GM23338 (cell line): ENCODE measurements around the gene ABL1. TPM values are rescaled to one million over a fixed set of nuclear protein-coding genes. Genes with fewer than 3 reads are reported as not detected.

ENCODE experiments used
- ATAC-seq: fragments of 200-7000 bp; cut with Tn5 transposase; 3 replicates; pipeline ENCODE4 v1.9.1; 2020
- DNase-seq: peaks from one replicate; pipeline ENCODE4 v3.0.0-alpha.2; 2015; ENCODE audit warnings: low spot score
- H2AFZ ChIP-seq: fragments of 200-600 bp; sonication (generic); 2 replicates; pipeline ENCODE4 v1.8.0; 2016; ENCODE audit warnings: antibody characterized with exemption, mild to moderate bottlenecking, moderate library complexity
- H3F3A ChIP-seq: fragments of 200-600 bp; sonication (generic); replicated peaks from 2 replicates; pipeline ENCODE4 v1.8.0; 2017; ENCODE audit warnings: antibody characterized with exemption, mixed run types, low read depth
- H3K27ac ChIP-seq: fragments of 200-600 bp; sonication (generic); 2 replicates; pipeline ENCODE4 v1.6.1; 2016; ENCODE audit warnings: low read depth
- H3K27me3 ChIP-seq: fragments of 200-600 bp; sonication (generic); 2 replicates; pipeline ENCODE4 v1.8.0; 2016; ENCODE audit warnings: mild to moderate bottlenecking, mixed run types, moderate library complexity; ENCODE audit not compliant: insufficient read depth
- H3K36me3 ChIP-seq: fragments of 200-600 bp; sonication (generic); 2 replicates; pipeline ENCODE4 v1.8.0; 2016; ENCODE audit warnings: mild to moderate bottlenecking; ENCODE audit not compliant: insufficient read depth
- H3K4me1 ChIP-seq: fragments of 200-600 bp; sonication (generic); 2 replicates; pipeline ENCODE4 v1.8.0; 2016; ENCODE audit warnings: mild to moderate bottlenecking, moderate library complexity; ENCODE audit not compliant: insufficient read depth
- H3K4me2 ChIP-seq: fragments of 200-600 bp; sonication (generic); 2 replicates; pipeline ENCODE4 v1.7.1; 2017; ENCODE audit warnings: mixed run types
- H3K4me3 ChIP-seq: fragments of 200-600 bp; sonication (generic); 2 replicates; pipeline ENCODE4 v1.6.1; 2016; ENCODE audit warnings: mixed run types
- H3K79me2 ChIP-seq: fragments of 200-600 bp; sonication (generic); replicated peaks from 2 replicates; pipeline ENCODE4 v1.8.0; 2017; ENCODE audit warnings: mild to moderate bottlenecking; ENCODE audit not compliant: insufficient read depth
- H3K9me2 ChIP-seq: fragments of 200-600 bp; sonication (generic); 2 replicates; pipeline ENCODE4 v1.8.0; 2017; ENCODE audit not compliant: insufficient read depth
- H4K20me1 ChIP-seq: fragments of 200-600 bp; sonication (generic); replicated peaks from 2 replicates; pipeline ENCODE4 v1.8.0; 2017; ENCODE audit warnings: mild to moderate bottlenecking; ENCODE audit not compliant: insufficient read depth
- H3K27ac Mint-ChIP-seq: 2 replicates; pipeline ENCODE4 v1.8.0; 2020; ENCODE audit warnings: inconsistent platforms, mild to moderate bottlenecking, moderate library complexity, mixed read lengths
- H3K27me3 Mint-ChIP-seq: 3 replicates; pipeline ENCODE4 v1.8.0; 2022; ENCODE audit warnings: low read depth, mild to moderate bottlenecking, moderate library complexity, mixed read lengths, inconsistent platforms; ENCODE audit not compliant: insufficient read depth, poor library complexity
- H3K36me3 Mint-ChIP-seq: 3 replicates; pipeline ENCODE4 v1.8.0; 2021; ENCODE audit warnings: low read depth, mild to moderate bottlenecking, inconsistent platforms, moderate library complexity, mixed read lengths
- H3K4me1 Mint-ChIP-seq: 3 replicates; pipeline ENCODE4 v1.8.0; 2020; ENCODE audit warnings: mild to moderate bottlenecking, inconsistent platforms, mixed read lengths
- H3K4me3 Mint-ChIP-seq: 3 replicates; pipeline ENCODE4 v1.8.0; 2021; ENCODE audit warnings: moderate library complexity, mild to moderate bottlenecking, inconsistent platforms, mixed read lengths
- H3K9me3 Mint-ChIP-seq: 3 replicates; pipeline ENCODE4 v1.8.0; 2020; ENCODE audit warnings: moderate library complexity, mild to moderate bottlenecking, inconsistent platforms, mixed read lengths
- CREB1 ChIP-seq: fragments of 250-450 bp; sonication (Bioruptor Pico); IDR thresholded peaks from 2 replicates; pipeline ENCODE4 v1.5.0; 2020; ENCODE audit warnings: low read depth, mild to moderate bottlenecking, moderate library complexity
- EZH2 ChIP-seq: fragments of 200-600 bp; sonication (generic); IDR thresholded peaks from one replicate; pipeline ENCODE4 v1.8.0; 2017; ENCODE audit warnings: antibody characterized with exemption, mild to moderate bottlenecking, low read depth; ENCODE audit not compliant: unreplicated experiment
- EZH2phosphoT487 ChIP-seq: fragments of 200-600 bp; sonication (generic); IDR thresholded peaks from one replicate; pipeline ENCODE4 v1.8.1; 2018; ENCODE audit warnings: antibody characterized with exemption; ENCODE audit not compliant: unreplicated experiment
- JUNB ChIP-seq: IDR thresholded peaks from one replicate; pipeline ENCODE4 v1.6.1; 2016; ENCODE audit warnings: antibody characterized with exemption; ENCODE audit not compliant: unreplicated experiment
- NANOG ChIP-seq: IDR thresholded peaks from 2 replicates; pipeline ENCODE4 v1.6.1; 2016; ENCODE audit warnings: antibody characterized with exemption, borderline replicate concordance
- POLR2AphosphoS5 ChIP-seq: IDR thresholded peaks from 2 replicates; pipeline ENCODE4 v1.6.1; 2016; ENCODE audit warnings: antibody characterized with exemption, low read depth
- STAT1 ChIP-seq: IDR thresholded peaks from one replicate; pipeline ENCODE4 v1.6.1; 2016; ENCODE audit warnings: antibody characterized with exemption; ENCODE audit not compliant: unreplicated experiment
- ZNF114 ChIP-seq: fragments of 250-450 bp; sonication (Bioruptor Pico); IDR thresholded peaks from 2 replicates; pipeline ENCODE4 v1.5.0; 2020; ENCODE audit warnings: mild to moderate bottlenecking, moderate library complexity
- ZNF462 ChIP-seq: fragments of 250-450 bp; sonication (Bioruptor Pico); IDR thresholded peaks from 2 replicates; pipeline ENCODE4 v1.5.0; 2020; ENCODE audit warnings: mild to moderate bottlenecking, moderate library complexity
- polyA plus RNA-seq: library from polyadenylated mRNA; unstranded; fragments of >200 nt; fragmentation: Nextera tagmentation; extraction: Ambion mirVana; gene quantifications from 2 replicates; pipeline ENCODE4 v1.2.1, GENCODE V29; 2016
- total RNA-seq: library from RNA; depleted of rRNA; stranded (reverse); fragments of >200 nt; shearing (Covaris generic); gene quantifications from 2 replicates; pipeline ENCODE4 v1.2.3, GENCODE V29; 2014
- TF ChIP-seq, protein P1 (sequence below), 2 experiments: fragments of 200-600 bp in 1 of 2; sonication (generic) in 1 of 2; conservative IDR thresholded peaks; 2 replicates each; pipeline versions ENCODE4 v1.5.1 to v1.6.1; 2016 to 2017; ENCODE audit warnings: antibody characterized with exemption in 2 of 2, low read depth in 2 of 2, mild to moderate bottlenecking in 2 of 2, moderate library complexity in 1 of 2

The ABL1 gene
- total and polyA plus RNA-seq, 2 experiments from 2014 or later, result 20.7 to 85.1 TPM

DNA sequence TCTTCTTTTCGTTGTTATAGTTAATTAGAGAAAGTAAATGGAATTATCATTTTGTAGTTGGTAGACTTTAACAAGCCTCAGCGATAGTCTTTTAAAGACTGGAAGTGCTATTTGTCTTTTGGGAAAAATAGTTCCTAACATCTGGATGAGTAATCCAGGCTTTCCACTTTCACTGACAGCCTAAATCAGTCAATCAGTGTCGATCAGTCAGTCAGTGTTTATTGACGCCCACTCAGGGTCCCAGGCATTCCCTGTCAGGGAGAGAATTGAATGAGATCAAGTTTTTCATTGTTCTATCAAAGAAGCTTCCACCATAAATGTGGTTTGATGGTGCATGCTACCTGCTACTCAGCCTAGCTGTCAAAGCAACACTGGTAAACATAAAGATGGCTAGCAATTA lies 2.6 kb downstream of the ABL1 start:
- H2AFZ ChIP-seq, result no peak overlapping the region
- H3K27me3 Mint-ChIP-seq, result peaks cover 20% of the 10 kb centered on the region
- H3K4me1 Mint-ChIP-seq, result peaks cover 66% of the 10 kb centered on the region
- H3F3A ChIP-seq, result peaks cover 9% of the 10 kb centered on the region; the same call in 1 of the 2 replicates
- peaks cover 90% of the 10 kb centered on the region for H3K79me2 ChIP-seq
- peak overlapping the region; percentile 99 for H3K4me2 ChIP-seq
- peaks cover 64% of the 10 kb centered on the region for H3K4me1 ChIP-seq
- DNase-seq (no peak), ATAC-seq (no peak)
- H3K9me2 ChIP-seq, result no peaks in the 10 kb centered on the region
- no peak overlapping the region for H3K27ac ChIP-seq
- H3K4me3 ChIP-seq, result peak overlapping the region; percentile 95
- H3K9me3 Mint-ChIP-seq, result no peaks in the 10 kb centered on the region
- no peaks in the 10 kb centered on the region for H3K27me3 ChIP-seq
- peaks cover 27% of the 10 kb centered on the region for H4K20me1 ChIP-seq
- H3K4me3 Mint-ChIP-seq, result peak overlapping the region; percentile 92; the same call in 2 of the 3 replicates
- H3K36me3 ChIP-seq, result no peaks in the 10 kb centered on the region
- no peak for TF ChIP-seq ZNF114
- TF ChIP-seq, protein P1, sequence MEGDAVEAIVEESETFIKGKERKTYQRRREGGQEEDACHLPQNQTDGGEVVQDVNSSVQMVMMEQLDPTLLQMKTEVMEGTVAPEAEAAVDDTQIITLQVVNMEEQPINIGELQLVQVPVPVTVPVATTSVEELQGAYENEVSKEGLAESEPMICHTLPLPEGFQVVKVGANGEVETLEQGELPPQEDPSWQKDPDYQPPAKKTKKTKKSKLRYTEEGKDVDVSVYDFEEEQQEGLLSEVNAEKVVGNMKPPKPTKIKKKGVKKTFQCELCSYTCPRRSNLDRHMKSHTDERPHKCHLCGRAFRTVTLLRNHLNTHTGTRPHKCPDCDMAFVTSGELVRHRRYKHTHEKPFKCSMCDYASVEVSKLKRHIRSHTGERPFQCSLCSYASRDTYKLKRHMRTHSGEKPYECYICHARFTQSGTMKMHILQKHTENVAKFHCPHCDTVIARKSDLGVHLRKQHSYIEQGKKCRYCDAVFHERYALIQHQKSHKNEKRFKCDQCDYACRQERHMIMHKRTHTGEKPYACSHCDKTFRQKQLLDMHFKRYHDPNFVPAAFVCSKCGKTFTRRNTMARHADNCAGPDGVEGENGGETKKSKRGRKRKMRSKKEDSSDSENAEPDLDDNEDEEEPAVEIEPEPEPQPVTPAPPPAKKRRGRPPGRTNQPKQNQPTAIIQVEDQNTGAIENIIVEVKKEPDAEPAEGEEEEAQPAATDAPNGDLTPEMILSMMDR (conservative IDR thresholded peaks at IDR 0.05; ENCODE audit: low read depth in 2 of 2), result no peak
- peaks cover 3% of the 10 kb centered on the region; the same call in 1 of the 3 replicates for H3K36me3 Mint-ChIP-seq
- no peak overlapping the region for H3K27ac Mint-ChIP-seq

GRCh38 chr9:130839132-130840111 lies 4.4 kb downstream of the ABL1 start:
- no peak overlapping the region for H3K4me3 ChIP-seq
- DNase-seq (no peak), ATAC-seq (no peak)
- H3K27me3 Mint-ChIP-seq, result peaks cover 20% of the 10 kb centered on the region
- no peaks in the 10 kb centered on the region for H3K27me3 ChIP-seq
- H3K27ac Mint-ChIP-seq, result peak overlapping the region; percentile 48
- H2AFZ ChIP-seq, result no peak overlapping the region
- peaks cover 3% of the 10 kb centered on the region; the same call in 1 of the 2 replicates for H3F3A ChIP-seq
- peak overlapping the region; percentile 63 for H3K4me2 ChIP-seq
- H3K27ac ChIP-seq, result peak overlapping the region; percentile 67
- H3K4me3 Mint-ChIP-seq, result no peak overlapping the region
- no peaks in the 10 kb centered on the region for H3K9me2 ChIP-seq
- H3K79me2 ChIP-seq, result peaks cover 91% of the 10 kb centered on the region
- no peaks in the 10 kb centered on the region for H3K36me3 ChIP-seq
- no peaks in the 10 kb centered on the region for H3K9me3 Mint-ChIP-seq
- H3K4me1 ChIP-seq, result peaks cover 61% of the 10 kb centered on the region
- peaks cover 3% of the 10 kb centered on the region; the same call in 1 of the 3 replicates for H3K36me3 Mint-ChIP-seq
- peaks cover 69% of the 10 kb centered on the region for H3K4me1 Mint-ChIP-seq
- peaks cover 34% of the 10 kb centered on the region for H4K20me1 ChIP-seq
- TF ChIP-seq EZH2, result no peak
- TF ChIP-seq NANOG, result no peak
- TF ChIP-seq ZNF462 (CRISPR knock-in tag), result no peak
- no peak for TF ChIP-seq EZH2phosphoT487
- TF ChIP-seq CREB1 (CRISPR knock-in tag), result no peak
- TF ChIP-seq STAT1, result no peak
- TF ChIP-seq JUNB, result no peak
- TF ChIP-seq POLR2AphosphoS5, result no peak
- TF ChIP-seq, protein P1 (conservative IDR thresholded peaks at IDR 0.05; ENCODE audit: low read depth in 2 of 2), result no peak
